NCI-H128 (cell line): ENCODE data around the gene MLH1.

ENCODE experiments used
- DNase-seq: peaks from one replicate; lab custom pipeline; 2025; ENCODE audit not compliant: unreplicated experiment; lab: John Stamatoyannopoulos, UW

MLH1 gene

GRCh38 chr3:36973139-36973538 is 20.2 kb upstream of the MLH1 start:
- DNase-seq, result no peak

- no peak for DNase-seq
Observed at GRCh38 chr3:36981006-36981405, 12.3 kb upstream of the MLH1 start.

GRCh38 chr3:36988356-36988755 is 5.0 kb upstream of the MLH1 start:
- no peak for DNase-seq

- DNase-seq, result no peak
Observed at GRCh38 chr3:36989005-36989404, 4.3 kb upstream of the MLH1 start.

GRCh38 chr3:36989568-36989967 is 3.8 kb upstream of the MLH1 start:
- DNase-seq, result no peak

GRCh38 chr3:36991147-36991546 is 2.2 kb upstream of the MLH1 start:
- no peak for DNase-seq

GRCh38 chr3:36991923-36992805 is 1.2 kb upstream of the MLH1 start:
- DNase-seq, result no peak

- DNase-seq, result no peak
Observed at GRCh38 chr3:36992806-36993325, 452 bp upstream of the MLH1 start, which contains the start of gene EPM2AIP1. Gene EPM2AIP1 (minus strand): TSS chr3:36993131. CDS start chr3:36993077, 54 bp downstream.

- no peak for DNase-seq
Observed at GRCh38 chr3:37014620-37015019, 21.3 kb downstream of the MLH1 start.

GRCh38 chr3:37015642-37016041 is 22.3 kb downstream of the MLH1 start:
- DNase-seq, result no peak

GRCh38 chr3:37016903-37017302 is 23.6 kb downstream of the MLH1 start:
- DNase-seq, result no peak

GRCh38 chr3:37017683-37018082 is 24.4 kb downstream of the MLH1 start:
- no peak for DNase-seq

- DNase-seq, result no peak
Observed at GRCh38 chr3:37024092-37024491, 30.8 kb downstream of the MLH1 start.

- no peak for DNase-seq
Observed at GRCh38 chr3:37024820-37025405, 31.6 kb downstream of the MLH1 start.

- DNase-seq, result no peak
Observed at GRCh38 chr3:37025561-37026335, 32.4 kb downstream of the MLH1 start.

GRCh38 chr3:37026851-37027250 is 33.5 kb downstream of the MLH1 start:
- DNase-seq, result no peak

GRCh38 chr3:37028329-37028728 is 35.0 kb downstream of the MLH1 start:
- DNase-seq, result no peak

- no peak for DNase-seq
Observed at GRCh38 chr3:37029111-37029510, 35.8 kb downstream of the MLH1 start.

GRCh38 chr3:37029516-37030163 is 36.3 kb downstream of the MLH1 start:
- DNase-seq, result no peak

GRCh38 chr3:37030588-37030987 is 37.3 kb downstream of the MLH1 start:
- no peak for DNase-seq

- DNase-seq, result no peak
Observed at GRCh38 chr3:37031096-37031682, 37.9 kb downstream of the MLH1 start.
